NK-92 (cell line): Measurements from ENCODE around the gene PAN2.
"Not testable (repeated sequence)": the region's sequence is repeated elsewhere in the genome, so short reads cannot be mapped to it uniquely, and the experiment has no call there.

Experiments
- DNase-seq: peaks from one replicate; lab custom pipeline; 2025; ENCODE audit not compliant: unreplicated experiment; lab: John Stamatoyannopoulos, UW

The PAN2 gene

GRCh38 chr12:56347255-56347654 lies 13.5 kb upstream of the PAN2 start:
- not testable (repeated sequence) for DNase-seq

- no peak for DNase-seq
Measured at GRCh38 chr12:56346675-56347074, 12.9 kb upstream of the PAN2 start.

GRCh38 chr12:56342290-56342689 lies 8.5 kb upstream of the PAN2 start:
- DNase-seq = not testable (repeated sequence)

- DNase-seq = no peak
Measured at GRCh38 chr12:56341616-56342015, 7.8 kb upstream of the PAN2 start.

GRCh38 chr12:56339158-56339422 lies 5.3 kb upstream of the PAN2 start:
- DNase-seq = no peak

- no peak for DNase-seq
Measured at GRCh38 chr12:56338308-56339157, 4.7 kb upstream of the PAN2 start, which contains the start of gene IL23A. TSS of gene IL23A (plus strand) at chr12:56338884. CDS start at chr12:56339045, 161 bp downstream.

- no peak for DNase-seq
Measured at GRCh38 chr12:56337753-56338251, 4.0 kb upstream of the PAN2 start.

GRCh38 chr12:56336361-56337167 lies 2.8 kb upstream of the PAN2 start:
- DNase-seq = no peak

- not testable (repeated sequence) for DNase-seq
Measured at GRCh38 chr12:56335527-56335926, 1.7 kb upstream of the PAN2 start.

- no peak for DNase-seq
Measured at GRCh38 chr12:56334490-56334793, 642 bp upstream of the PAN2 start.

- DNase-seq = no peak
Measured at GRCh38 chr12:56333197-56333678, 562 bp downstream of the PAN2 start.

GRCh38 chr12:56332512-56333196 lies 1.1 kb downstream of the PAN2 start:
- no peak for DNase-seq

GRCh38 chr12:56330936-56331490 lies 2.8 kb downstream of the PAN2 start:
- no peak for DNase-seq

- DNase-seq = no peak
Measured at GRCh38 chr12:56326533-56326932, 7.3 kb downstream of the PAN2 start.

- DNase-seq = no peak
Measured at GRCh38 chr12:56326126-56326525, 7.7 kb downstream of the PAN2 start.

GRCh38 chr12:56324206-56324605 lies 9.6 kb downstream of the PAN2 start:
- DNase-seq = no peak

- not testable (repeated sequence) for DNase-seq
Measured at GRCh38 chr12:56321610-56322009, 12.2 kb downstream of the PAN2 start.

- no peak for DNase-seq
Measured at GRCh38 chr12:56321027-56321426, 12.8 kb downstream of the PAN2 start.

- DNase-seq = no peak
Measured at GRCh38 chr12:56317675-56318074, 16.1 kb downstream of the PAN2 start.

GRCh38 chr12:56315622-56316473 lies 18.0 kb downstream of the PAN2 start, which contains the start of gene CNPY2:
TSS of gene CNPY2 (minus strand) at chr12:56315988. CDS start at chr12:56315217, 771 bp downstream.
- DNase-seq = peak; percentile 69
